ENCODE data around the gene GPR153. TPM values are rescaled to one million over a fixed set of nuclear protein-coding genes. Genes with fewer than 3 reads are reported as not detected.

The GPR153 gene
- polyA plus RNA-seq, 1 experiment, result 4.7 TPM

DNA sequence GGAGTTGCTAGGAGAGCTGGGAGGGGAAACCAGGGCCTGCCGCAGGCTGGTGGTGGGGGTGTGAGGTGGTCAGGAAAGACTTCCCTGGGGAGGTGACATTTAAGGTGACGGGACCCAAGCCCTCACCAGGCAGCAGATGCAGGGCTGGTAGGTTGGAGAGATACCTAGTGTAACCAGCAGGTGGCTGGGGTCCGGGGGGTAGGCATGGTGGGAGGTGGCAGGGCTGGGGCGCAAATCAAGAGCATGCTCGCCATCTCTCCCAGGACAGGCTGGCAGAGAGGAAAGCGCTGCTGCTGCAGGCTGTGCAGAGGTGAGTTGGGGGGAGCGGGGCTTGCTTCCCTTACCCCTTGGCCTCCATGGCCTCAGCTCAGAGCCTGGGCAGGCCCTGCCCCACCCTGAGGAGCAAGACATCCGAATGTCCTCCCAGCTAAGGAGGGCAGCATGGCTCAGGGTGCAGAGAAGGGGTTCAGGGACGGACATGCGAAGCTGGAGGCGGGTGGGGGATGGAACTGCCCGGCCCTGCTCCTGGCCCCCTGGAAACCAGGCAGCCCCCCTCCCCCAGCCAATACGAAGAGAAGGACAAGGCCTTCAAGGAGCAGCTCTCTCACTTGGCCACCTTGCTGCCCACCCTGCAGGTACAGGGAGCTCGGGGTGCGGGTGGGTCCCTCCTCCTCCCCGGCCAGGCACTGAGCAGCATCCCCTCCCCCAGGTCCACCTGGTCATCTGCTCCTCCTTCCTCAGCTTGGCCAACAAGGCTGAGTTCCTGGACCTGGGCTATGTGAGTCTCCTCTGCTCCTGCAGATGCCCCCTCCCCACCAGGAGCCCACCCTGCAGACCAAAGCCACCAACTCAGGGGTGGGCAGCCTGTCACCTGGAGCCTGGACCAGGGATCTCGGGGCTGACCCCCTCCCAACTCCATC lies 51.0 kb downstream of the GPR153 start:
- ChIA-PET CTCF (interaction anchor here (1.0 kb wide), 1 partner anchor 9 kb away, joined by 3 read pairs; no protein-coding TSS in a partner anchor), POLR2A (no interaction called here)
- peak overlapping the region; percentile 48; the same call in 1 of the 2 replicates for H3K4me3 ChIP-seq (ENCODE audit: low read depth, low read length)
- H3K9me3 ChIP-seq (ENCODE audit: control insufficient read depth, insufficient read depth, low read length), result no peaks in the 10 kb centered on the region; the same call in 1 of the 2 replicates
- no peaks in the 10 kb centered on the region for H3K27me3 ChIP-seq (ENCODE audit: control insufficient read depth, insufficient read depth, low read length)
- no peak overlapping the region for H3K27ac ChIP-seq (ENCODE audit: low read depth, low read length)
- no peak for DNase-seq (ENCODE audit: low read depth, low spot score)
- TF ChIP-seq, protein P1, sequence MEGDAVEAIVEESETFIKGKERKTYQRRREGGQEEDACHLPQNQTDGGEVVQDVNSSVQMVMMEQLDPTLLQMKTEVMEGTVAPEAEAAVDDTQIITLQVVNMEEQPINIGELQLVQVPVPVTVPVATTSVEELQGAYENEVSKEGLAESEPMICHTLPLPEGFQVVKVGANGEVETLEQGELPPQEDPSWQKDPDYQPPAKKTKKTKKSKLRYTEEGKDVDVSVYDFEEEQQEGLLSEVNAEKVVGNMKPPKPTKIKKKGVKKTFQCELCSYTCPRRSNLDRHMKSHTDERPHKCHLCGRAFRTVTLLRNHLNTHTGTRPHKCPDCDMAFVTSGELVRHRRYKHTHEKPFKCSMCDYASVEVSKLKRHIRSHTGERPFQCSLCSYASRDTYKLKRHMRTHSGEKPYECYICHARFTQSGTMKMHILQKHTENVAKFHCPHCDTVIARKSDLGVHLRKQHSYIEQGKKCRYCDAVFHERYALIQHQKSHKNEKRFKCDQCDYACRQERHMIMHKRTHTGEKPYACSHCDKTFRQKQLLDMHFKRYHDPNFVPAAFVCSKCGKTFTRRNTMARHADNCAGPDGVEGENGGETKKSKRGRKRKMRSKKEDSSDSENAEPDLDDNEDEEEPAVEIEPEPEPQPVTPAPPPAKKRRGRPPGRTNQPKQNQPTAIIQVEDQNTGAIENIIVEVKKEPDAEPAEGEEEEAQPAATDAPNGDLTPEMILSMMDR (IDR thresholded peaks at IDR 0.05; ENCODE audit: low read depth, low read length), result peak; percentile 28

DNA sequence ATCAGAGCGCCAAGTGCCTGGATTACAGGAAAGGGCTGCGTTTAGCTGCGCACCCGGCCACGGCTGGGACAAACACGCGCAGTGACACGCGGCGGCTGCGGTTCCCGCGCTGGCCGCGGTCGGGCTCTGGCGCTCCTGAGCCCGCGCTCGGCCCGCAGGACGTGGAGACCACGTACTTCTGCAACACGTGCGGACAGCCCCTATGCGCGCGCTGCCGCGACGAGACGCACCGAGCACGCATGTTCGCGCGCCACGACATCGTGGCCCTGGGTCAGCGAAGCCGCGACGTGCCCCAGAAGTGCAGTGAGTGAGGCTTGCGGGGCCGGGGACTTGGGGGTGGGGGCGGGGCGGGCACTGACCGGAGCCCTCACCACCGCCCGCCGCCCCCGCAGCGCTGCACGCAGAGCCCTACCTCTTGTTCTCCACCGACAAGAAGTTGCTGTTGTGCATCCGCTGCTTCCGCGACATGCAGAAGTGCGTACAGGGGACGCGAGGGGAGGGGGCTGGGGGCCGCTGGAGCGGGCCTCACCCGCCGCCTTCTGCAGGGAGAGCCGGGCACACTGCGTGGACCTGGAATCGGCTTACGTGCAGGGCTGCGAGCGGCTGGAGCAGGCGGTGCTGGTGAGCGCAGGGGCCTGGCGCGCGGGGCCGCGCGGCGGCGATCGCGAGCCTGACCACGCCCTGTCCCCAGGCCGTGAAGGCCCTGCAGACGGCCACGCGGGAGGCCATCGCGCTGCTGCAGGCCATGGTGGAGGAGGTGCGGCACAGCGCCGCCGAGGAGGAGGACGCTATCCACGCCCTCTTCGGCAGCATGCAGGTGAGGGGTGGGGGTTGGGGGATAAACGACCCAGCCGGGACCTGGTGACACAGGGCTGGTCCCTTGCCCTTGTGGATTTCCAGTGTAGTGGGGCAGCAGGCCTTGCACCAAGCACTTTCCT lies 51.9 kb downstream of the GPR153 start:
- POLR2A ChIA-PET, result no interaction called here
- H3K27me3 ChIP-seq (ENCODE audit: control insufficient read depth, insufficient read depth, low read length), result no peaks in the 10 kb centered on the region
- peak overlapping the region; percentile 48 for H3K4me3 ChIP-seq (ENCODE audit: low read depth, low read length)
- DNase-seq (ENCODE audit: low read depth, low spot score), result no peak
- no peaks in the 10 kb centered on the region; the same call in 1 of the 2 replicates for H3K9me3 ChIP-seq (ENCODE audit: control insufficient read depth, insufficient read depth, low read length)
- no peak overlapping the region for H3K27ac ChIP-seq (ENCODE audit: low read depth, low read length)
- TF ChIP-seq, protein P1 (IDR thresholded peaks at IDR 0.05; ENCODE audit: low read depth, low read length), result peak; percentile 54
- CTCF ChIA-PET, result interaction anchor here (0.6 to 1.0 kb wide), 3 partner anchors 10 to 189 kb away, joined by 3 to 6 read pairs (median 3); no protein-coding TSS in a partner anchor

DNA sequence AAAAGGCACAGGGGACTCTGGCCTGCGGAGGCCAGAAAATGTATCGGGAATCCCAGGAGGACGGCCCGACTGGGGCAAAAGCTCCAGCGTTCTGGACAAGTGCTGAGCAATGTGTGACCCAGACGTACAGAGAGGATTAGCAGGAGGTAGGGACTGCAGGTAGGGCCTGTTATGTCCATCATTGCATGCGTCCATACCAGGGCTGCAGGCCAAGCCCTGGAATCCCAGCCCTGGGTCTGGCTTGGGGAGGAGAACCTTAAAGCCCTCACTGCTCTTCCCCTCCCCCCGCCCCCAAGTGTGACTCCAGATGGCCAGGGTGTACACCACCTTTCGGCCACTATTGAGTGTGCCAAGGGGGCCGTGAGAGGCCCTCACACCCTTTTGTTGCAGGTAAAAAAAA lies 53.0 kb downstream of the GPR153 start:
- Histone ChIP-seq H3K9me3 (ENCODE audit: control insufficient read depth, insufficient read depth, low read length) (no peaks in the 10 kb centered on the region; the same call in 1 of the 2 replicates), H3K27ac (ENCODE audit: low read depth, low read length) (no peak overlapping the region), H3K27me3 (ENCODE audit: control insufficient read depth, insufficient read depth, low read length) (no peaks in the 10 kb centered on the region), H3K4me3 (ENCODE audit: low read depth, low read length) (no peak overlapping the region)
- TF ChIP-seq, protein P1 (IDR thresholded peaks at IDR 0.05; ENCODE audit: low read depth, low read length), result no peak
- ChIA-PET CTCF (interaction anchor here (2.4 kb wide), 1 partner anchor 38 kb away, joined by 9 read pairs; no protein-coding TSS in a partner anchor), POLR2A (no interaction called here)
- DNase-seq (ENCODE audit: low read depth, low spot score), result no peak

DNA sequence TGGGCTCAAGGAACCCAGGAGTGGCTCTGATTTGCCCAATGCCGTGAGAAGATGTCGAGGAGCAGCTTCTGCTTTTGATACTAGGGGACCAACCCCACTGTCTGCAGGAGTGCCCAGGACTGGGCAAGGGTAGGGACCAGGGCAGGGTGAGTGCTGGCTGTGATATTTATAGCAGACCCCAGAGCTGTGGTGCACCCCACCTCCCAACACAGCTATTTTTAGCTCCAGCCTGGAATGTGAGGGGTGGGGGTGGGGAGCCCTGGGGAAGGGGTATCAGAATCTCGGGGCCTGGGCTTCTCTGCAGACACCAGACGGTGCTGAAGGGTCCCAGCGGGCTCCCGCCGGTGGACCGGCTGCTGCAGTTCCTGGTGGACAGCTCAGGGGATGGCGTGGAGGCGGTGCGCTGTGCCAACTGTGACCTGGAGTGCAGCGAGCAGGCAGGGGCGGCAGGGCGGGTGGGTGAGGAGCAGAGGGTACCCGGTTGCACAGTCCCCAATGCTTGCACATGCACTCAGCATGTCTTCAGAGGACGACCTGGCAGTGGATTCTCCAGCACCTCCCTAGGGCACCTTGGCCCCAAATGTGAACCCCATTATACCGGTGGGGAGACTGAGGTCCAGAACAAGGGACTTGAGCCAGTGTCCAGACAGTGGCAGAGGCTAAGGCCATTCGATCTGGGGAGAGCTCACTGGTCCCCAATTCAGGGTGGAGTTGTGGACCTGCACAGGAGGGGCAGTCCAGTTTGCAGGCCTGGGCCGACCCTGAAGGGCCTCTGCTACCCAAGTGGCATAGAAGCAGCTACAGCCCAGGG lies 53.6 kb downstream of the GPR153 start:
- CTCF ChIA-PET, result interaction anchor here (0.6 to 2.4 kb wide), 3 partner anchors 8 to 690 kb away, joined by 3 to 9 read pairs (median 4); no protein-coding TSS in a partner anchor

More for the DNA sequence above, 53.6 kb downstream of the GPR153 start:
- peak overlapping the region; percentile 58 for H3K4me3 ChIP-seq (ENCODE audit: low read depth, low read length)
- no peak for DNase-seq (ENCODE audit: low read depth, low spot score)
- H3K27me3 ChIP-seq (ENCODE audit: control insufficient read depth, insufficient read depth, low read length), result no peaks in the 10 kb centered on the region
- H3K27ac ChIP-seq (ENCODE audit: low read depth, low read length), result no peak overlapping the region
- H3K9me3 ChIP-seq (ENCODE audit: control insufficient read depth, insufficient read depth, low read length), result no peaks in the 10 kb centered on the region; the same call in 1 of the 2 replicates
- TF ChIP-seq, protein P1 (IDR thresholded peaks at IDR 0.05; ENCODE audit: low read depth, low read length), result no peak
- POLR2A ChIA-PET, result interaction anchor here (0.6 to 0.7 kb wide), 2 partner anchors 56 to 259 kb away, joined by 3 read pairs; no protein-coding TSS in a partner anchor
